HG03457 (cell line): ENCODE measurements around the gene ACP2.

Experiments used
- ATAC-seq: cut with Tn5 transposase; IDR thresholded peaks from one replicate; pipeline ENCODE4 v1.9.1; 2021; ENCODE audit warnings: moderate number of reproducible peaks; ENCODE audit not compliant: unreplicated experiment

ACP2 gene

GRCh38 chr11:47244448-47245350 lies 3.9 kb downstream of the ACP2 start:
- ATAC-seq: no peak

GRCh38 chr11:47243454-47243853 lies 5.2 kb downstream of the ACP2 start:
- no peak for ATAC-seq

- ATAC-seq: no peak
Measured at GRCh38 chr11:47242596-47243192, 5.9 kb downstream of the ACP2 start.

- no peak for ATAC-seq
Measured at GRCh38 chr11:47241841-47242301, 6.7 kb downstream of the ACP2 start.

GRCh38 chr11:47239852-47240251 lies 8.8 kb downstream of the ACP2 start:
- ATAC-seq: no peak

GRCh38 chr11:47236482-47236881 lies 12.1 kb downstream of the ACP2 start:
- ATAC-seq: no peak

GRCh38 chr11:47235163-47235562 lies 13.5 kb downstream of the ACP2 start:
- no peak for ATAC-seq

- no peak for ATAC-seq
Measured at GRCh38 chr11:47234669-47235100, 13.9 kb downstream of the ACP2 start.

GRCh38 chr11:47233989-47234668 lies 14.5 kb downstream of the ACP2 start:
- no peak for ATAC-seq

GRCh38 chr11:47233051-47233450 lies 15.6 kb downstream of the ACP2 start:
- no peak for ATAC-seq

- no peak for ATAC-seq
Measured at GRCh38 chr11:47229161-47229560, 19.5 kb downstream of the ACP2 start.

GRCh38 chr11:47225552-47226400 lies 22.8 kb downstream of the ACP2 start:
- no peak for ATAC-seq

- ATAC-seq: no peak
Measured at GRCh38 chr11:47222696-47223095, 25.9 kb downstream of the ACP2 start.

GRCh38 chr11:47220401-47220821 lies 28.2 kb downstream of the ACP2 start:
- no peak for ATAC-seq

GRCh38 chr11:47216121-47216798 lies 32.4 kb downstream of the ACP2 start:
- peak; percentile 34 for ATAC-seq

- ATAC-seq: no peak
Measured at GRCh38 chr11:47215366-47215910, 33.2 kb downstream of the ACP2 start.

GRCh38 chr11:47213950-47214565 lies 34.6 kb downstream of the ACP2 start:
- ATAC-seq: peak; percentile 53

- no peak for ATAC-seq
Measured at GRCh38 chr11:47212938-47213337, 35.7 kb downstream of the ACP2 start.

- ATAC-seq: no peak
Measured at GRCh38 chr11:47208628-47209027, 40.0 kb downstream of the ACP2 start.
